GM19193 (cell line): ENCODE data around the gene OPN1SW.
A peak's percentile ranks its signal among the peaks of the same experiment; 100 is the strongest.

ENCODE experiments used
- POLR2A ChIP-seq: IDR thresholded peaks from 4 replicates; pipeline ENCODE4 v1.6.1; 2011; ENCODE audit not compliant: insufficient read depth, insufficient read length; ENCODE audit errors: extremely low read depth

Gene OPN1SW

GRCh38 chr7:128752251-128752650 lies 23.3 kb downstream of the OPN1SW start:
- no peak for TF ChIP-seq POLR2A

GRCh38 chr7:128747327-128748079 lies 28.1 kb downstream of the OPN1SW start:
- TF ChIP-seq POLR2A, result no peak

- TF ChIP-seq POLR2A, result no peak
These were observed 29.9 kb downstream of the OPN1SW start for GRCh38 chr7:128745706-128746105.

- no peak for TF ChIP-seq POLR2A
These were observed 31.2 kb downstream of the OPN1SW start for GRCh38 chr7:128744366-128744905.

GRCh38 chr7:128743112-128743772 lies 32.4 kb downstream of the OPN1SW start:
- TF ChIP-seq POLR2A, result no peak

- no peak for TF ChIP-seq POLR2A
These were observed 33.4 kb downstream of the OPN1SW start for GRCh38 chr7:128742206-128742605.

GRCh38 chr7:128741491-128741890 lies 34.1 kb downstream of the OPN1SW start:
- TF ChIP-seq POLR2A, result no peak

- TF ChIP-seq POLR2A, result no peak
These were observed 34.6 kb downstream of the OPN1SW start for GRCh38 chr7:128740996-128741395.

- TF ChIP-seq POLR2A, result no peak
These were observed 35.5 kb downstream of the OPN1SW start for GRCh38 chr7:128739990-128740682.

GRCh38 chr7:128739048-128739962 lies 36.3 kb downstream of the OPN1SW start, which contains the start of gene CALU:
Gene CALU (plus strand): TSS chr7:128739359. CDS start chr7:128748584, 9,225 bp downstream.
- peak; percentile 94 for TF ChIP-seq POLR2A

- TF ChIP-seq POLR2A, result no peak
These were observed 37.0 kb downstream of the OPN1SW start for GRCh38 chr7:128738570-128739047.

GRCh38 chr7:128737867-128738385 lies 37.7 kb downstream of the OPN1SW start:
- no peak for TF ChIP-seq POLR2A

GRCh38 chr7:128737441-128737840 lies 38.2 kb downstream of the OPN1SW start:
- no peak for TF ChIP-seq POLR2A

GRCh38 chr7:128735436-128735835 lies 40.2 kb downstream of the OPN1SW start:
- no peak for TF ChIP-seq POLR2A
